HCT116 (cell line): ENCODE measurements around the gene ARHGAP23. TPM values are rescaled to one million over a fixed set of nuclear protein-coding genes. Genes with fewer than 3 reads are reported as not detected.
"Not testable (repeated sequence)": the region's sequence is repeated elsewhere in the genome, so short reads cannot be mapped to it uniquely, and the experiment has no call there.

ENCODE experiments used
- ATAC-seq: fragments of 200-7000 bp; cut with Tn5 transposase; 2 replicates; pipeline ENCODE4 v1.9.1; 2020; ENCODE audit warnings: mild to moderate bottlenecking, moderate library complexity
- BruUV-seq: library from RNA; stranded (reverse); fragments of 400-500 nt; replicated peaks from 2 replicates; lab custom pipeline; 2021; lab: Mats Ljungman, UMichigan
- CTCF ChIA-PET: fragments of 300-600 bp; sonication (Branson Sonifier 250); formaldehyde crosslinking; loops from one replicate; lab custom pipeline; 2021; ENCODE audit warnings: antibody characterized with exemption; lab: Charles Lee
- POLR2A ChIA-PET: fragments of 300-600, 350-600 bp; sonication (Branson Sonifier 250); formaldehyde crosslinking; loops from one replicate; lab custom pipeline; 2021; ENCODE audit warnings: antibody characterized with exemption; lab: Charles Lee
- RAD21 ChIA-PET, 2 experiments: fragments of 300-600 bp; sonication (Branson Sonifier 250); formaldehyde crosslinking; loops; one replicate each; lab custom pipeline; 2023; ENCODE audit warnings: low total read pairs in 2 of 2; ENCODE audit not compliant: uncharacterized antibody in 2 of 2, unreplicated experiment in 2 of 2, low non-redundant PET in 1 of 2; lab: Charles Lee
- DNase-seq: peaks from one replicate; pipeline ENCODE4 v3.0.0-alpha.2; 2010; ENCODE audit warnings: low read depth, low spot score
- H2AFZ ChIP-seq: fragments of 200-600 bp; shearing (Covaris generic), sonication (generic); 2 replicates; pipeline ENCODE4 v1.6.1; 2017; ENCODE audit warnings: low read depth, mixed run types, mixed read lengths, antibody characterized with exemption, low read length; ENCODE audit not compliant: poor library complexity, severe bottlenecking
- H3K27ac ChIP-seq: 2 replicates; pipeline ENCODE4 v1.5.1; 2012; ENCODE audit warnings: low read depth, low read length
- H3K27me3 ChIP-seq: fragments of 200-600 bp; sonication (generic); 2 replicates; pipeline ENCODE4 v1.6.1; 2016; ENCODE audit warnings: mixed run types, low read length, mixed read lengths; ENCODE audit not compliant: insufficient read depth
- H3K36me3 ChIP-seq, 2 experiments: fragments of 200-500 bp in 1 of 2; fragments of 200-600 bp in 1 of 2; sonication (Bioruptor generic) in 1 of 2; sonication (generic) in 1 of 2; 2 replicates each; pipeline versions ENCODE4 v1.5.1 to v1.6.1; 2014 to 2016; ENCODE audit warnings: low read length in 2 of 2, inconsistent platforms in 1 of 2, mixed read lengths in 1 of 2, mixed run types in 1 of 2; ENCODE audit not compliant: insufficient read depth in 2 of 2, control insufficient read depth in 1 of 2
- H3K4me1 ChIP-seq, 2 experiments: fragments of 200-600 bp in 1 of 2; sonication (generic) in 1 of 2; 2 replicates each; pipeline versions ENCODE4 v1.5.1 to v1.6.1; 2012 to 2017; ENCODE audit warnings: low read length in 2 of 2, inconsistent platforms in 1 of 2, mild to moderate bottlenecking in 1 of 2, mixed read lengths in 1 of 2, mixed run types in 1 of 2, moderate library complexity in 1 of 2; ENCODE audit not compliant: insufficient read depth in 2 of 2, control insufficient read depth in 1 of 2
- H3K4me2 ChIP-seq: fragments of 200-600 bp; sonication (generic); 2 replicates; pipeline ENCODE4 v1.6.1; 2017; ENCODE audit warnings: mixed run types, low read length, mixed read lengths
- H3K4me3 ChIP-seq, 2 experiments: fragments of 200-600 bp in 1 of 2; sonication (generic) in 1 of 2; replicated peaks in 1 of 2; 2 replicates each; pipeline ENCODE4 v1.5.1; 2011 to 2016; ENCODE audit warnings: low read length in 2 of 2, control low read depth in 1 of 2, low read depth in 1 of 2, mild to moderate bottlenecking in 1 of 2, mixed read lengths in 1 of 2, mixed run types in 1 of 2
- H3K79me2 ChIP-seq: fragments of 200-600 bp; sonication (generic); 2 replicates; pipeline ENCODE4 v1.6.1; 2017; ENCODE audit warnings: mild to moderate bottlenecking, mixed run types, low read length, moderate library complexity, mixed read lengths; ENCODE audit not compliant: insufficient read depth
- H3K9ac ChIP-seq: fragments of 200-600 bp; sonication (generic); 2 replicates; pipeline ENCODE4 v1.6.1; 2016; ENCODE audit warnings: low read length, mixed read lengths
- H3K9me2 ChIP-seq: fragments of 200-600 bp; sonication (generic), shearing (Covaris generic); 2 replicates; pipeline ENCODE4 v1.6.1; 2017; ENCODE audit warnings: mixed run types, mild to moderate bottlenecking, moderate library complexity; ENCODE audit not compliant: insufficient read depth
- H3K9me3 ChIP-seq, 2 experiments: fragments of 200-500 bp in 1 of 2; fragments of 200-600 bp in 1 of 2; sonication (Bioruptor generic) in 1 of 2; sonication (generic) in 1 of 2; 2 replicates each; pipeline ENCODE4 v1.6.1; 2014 to 2017; ENCODE audit warnings: low read length in 2 of 2, mixed read lengths in 2 of 2, inconsistent platforms in 1 of 2, low read depth in 1 of 2, mild to moderate bottlenecking in 1 of 2, mixed run types in 1 of 2, moderate library complexity in 1 of 2; ENCODE audit not compliant: control insufficient read depth in 1 of 2, insufficient read depth in 1 of 2
- H4K20me1 ChIP-seq: fragments of 200-600 bp; sonication (generic), shearing (Covaris generic); 2 replicates; pipeline ENCODE4 v1.6.1; 2017; ENCODE audit warnings: mixed run types, mild to moderate bottlenecking, moderate library complexity; ENCODE audit not compliant: insufficient read depth
- intact Hi-C: fragments of 100-400 bp; cut with micrococcal nuclease; formaldehyde crosslinking; loops from 2 replicates; pipeline ENCODE4 v1.10.0; 2022
- total RNA-seq: library from RNA; stranded (reverse); gene quantifications from one replicate; pipeline ENCODE4 v1.2.1, GENCODE V29; 2021; ENCODE audit not compliant: unreplicated experiment
- TF ChIP-seq, protein P1 (sequence below): IDR thresholded peaks from 2 replicates; pipeline ENCODE4 v1.6.1; 2012
- TF ChIP-seq, protein P2 (sequence below): IDR thresholded peaks from 2 replicates; pipeline ENCODE4 v1.6.1; 2012
- TF ChIP-seq, protein P3 (sequence below), 3 experiments: fragments of 200-600 bp in 1 of 3; sonication (generic) in 1 of 3; IDR thresholded peaks in 2 of 3; conservative IDR thresholded peaks in 1 of 3; 2 replicates each; pipeline ENCODE4 v1.5.1; 2012 to 2017; ENCODE audit warnings: low read depth in 2 of 3, low read length in 2 of 3, antibody characterized with exemption in 1 of 3, borderline replicate concordance in 1 of 3, control low read depth in 1 of 3, mild to moderate bottlenecking in 1 of 3, mixed read lengths in 1 of 3, mixed run types in 1 of 3, moderate library complexity in 1 of 3; ENCODE audit not compliant: insufficient read depth in 1 of 3

Gene ARHGAP23
- total RNA-seq, 1 experiment from 2014 or later = 41.0 TPM

DNA sequence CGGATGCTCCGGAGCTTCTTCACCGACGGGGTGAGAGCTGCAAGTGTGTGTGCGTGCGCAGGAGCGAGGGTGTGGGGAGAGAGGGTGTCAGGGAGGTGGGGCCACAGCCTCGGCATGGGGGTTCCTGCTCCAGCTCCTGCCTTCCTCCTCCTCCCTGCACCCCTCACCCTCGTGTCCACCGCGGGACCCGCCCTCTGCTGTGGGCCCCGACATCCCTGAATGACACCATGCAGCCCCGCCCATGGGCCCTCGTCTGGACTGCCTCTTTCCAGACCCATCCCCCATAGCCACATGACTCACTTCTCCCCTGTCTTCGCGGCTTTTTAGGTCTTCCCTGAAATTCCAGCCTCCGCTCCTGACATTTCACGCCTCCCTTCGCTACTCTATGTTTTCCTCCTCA lies 41.6 kb downstream of the ARHGAP23 start:
- Histone ChIP-seq H2AFZ (no peak overlapping the region), H3K27ac (no peak overlapping the region), H3K9me3 (no peaks in the 10 kb centered on the region), H3K9me2 (no peaks in the 10 kb centered on the region), H3K27me3 (no peaks in the 10 kb centered on the region), H3K36me3 (peaks cover 0 to 13% of the 10 kb centered on the region in 2 experiments; a peak in 1 of 4 replicates), H3K4me1 (peaks cover 18 to 35% of the 10 kb centered on the region in 2 experiments), H3K9ac (no peak overlapping the region), H3K4me3 (no peak overlapping the region), H3K79me2 (peaks cover 5% of the 10 kb centered on the region; the same call in 1 of the 2 replicates), H3K4me2 (peak overlapping the region; percentile 21), H4K20me1 (no peaks in the 10 kb centered on the region)
- no TSS peak for BruUV-seq
- intact Hi-C loops = no loop called here
- no peak for ATAC-seq
- RAD21 ChIA-PET = no interaction called here
- CTCF ChIA-PET = no interaction called here
- TF ChIP-seq, protein P1, sequence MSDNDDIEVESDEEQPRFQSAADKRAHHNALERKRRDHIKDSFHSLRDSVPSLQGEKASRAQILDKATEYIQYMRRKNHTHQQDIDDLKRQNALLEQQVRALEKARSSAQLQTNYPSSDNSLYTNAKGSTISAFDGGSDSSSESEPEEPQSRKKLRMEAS = peak; percentile 43; the same call in 1 of the 2 replicates
- TF ChIP-seq, protein P2, sequence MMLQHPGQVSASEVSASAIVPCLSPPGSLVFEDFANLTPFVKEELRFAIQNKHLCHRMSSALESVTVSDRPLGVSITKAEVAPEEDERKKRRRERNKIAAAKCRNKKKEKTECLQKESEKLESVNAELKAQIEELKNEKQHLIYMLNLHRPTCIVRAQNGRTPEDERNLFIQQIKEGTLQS = no peak
- no peak for DNase-seq
- POLR2A ChIA-PET = interaction anchor here (0.6 kb wide), 1 partner anchor 913 kb away, joined by 3 read pairs; no protein-coding TSS in a partner anchor

DNA sequence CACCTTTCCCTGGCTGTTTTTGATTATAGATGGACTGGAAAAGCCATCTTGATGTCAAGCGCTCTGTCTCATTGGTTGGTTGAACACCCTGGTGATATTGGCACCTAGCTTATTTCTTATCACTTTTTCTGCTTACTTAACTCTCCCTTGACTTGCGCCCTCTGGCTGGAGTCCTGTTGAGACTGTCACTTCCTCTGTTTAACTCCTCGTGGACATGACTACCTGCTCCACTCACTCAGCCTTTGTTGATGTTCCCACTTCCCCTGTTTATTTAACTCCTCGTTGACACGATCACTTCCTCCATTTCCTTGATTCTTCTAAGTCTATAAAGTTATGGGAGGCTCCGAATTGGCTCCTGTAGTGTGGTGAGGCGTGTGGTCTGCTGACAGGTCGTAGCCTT lies 43.0 kb downstream of the ARHGAP23 start:
- H3K4me1 ChIP-seq = peaks cover 7 to 22% of the 10 kb centered on the region in 2 experiments; a peak in 3 of 4 replicates
- H2AFZ ChIP-seq, H3K79me2 ChIP-seq, DNase-seq, CTCF ChIA-PET, H3K4me3 ChIP-seq, H3K27me3 ChIP-seq, intact Hi-C loops, RAD21 ChIA-PET, BruUV-seq, H3K9ac ChIP-seq, POLR2A ChIA-PET, H3K9me3 ChIP-seq, H4K20me1 ChIP-seq, ATAC-seq, H3K9me2 ChIP-seq, H3K27ac ChIP-seq, H3K4me2 ChIP-seq: not testable (repeated sequence)
- TF ChIP-seq, protein P3, sequence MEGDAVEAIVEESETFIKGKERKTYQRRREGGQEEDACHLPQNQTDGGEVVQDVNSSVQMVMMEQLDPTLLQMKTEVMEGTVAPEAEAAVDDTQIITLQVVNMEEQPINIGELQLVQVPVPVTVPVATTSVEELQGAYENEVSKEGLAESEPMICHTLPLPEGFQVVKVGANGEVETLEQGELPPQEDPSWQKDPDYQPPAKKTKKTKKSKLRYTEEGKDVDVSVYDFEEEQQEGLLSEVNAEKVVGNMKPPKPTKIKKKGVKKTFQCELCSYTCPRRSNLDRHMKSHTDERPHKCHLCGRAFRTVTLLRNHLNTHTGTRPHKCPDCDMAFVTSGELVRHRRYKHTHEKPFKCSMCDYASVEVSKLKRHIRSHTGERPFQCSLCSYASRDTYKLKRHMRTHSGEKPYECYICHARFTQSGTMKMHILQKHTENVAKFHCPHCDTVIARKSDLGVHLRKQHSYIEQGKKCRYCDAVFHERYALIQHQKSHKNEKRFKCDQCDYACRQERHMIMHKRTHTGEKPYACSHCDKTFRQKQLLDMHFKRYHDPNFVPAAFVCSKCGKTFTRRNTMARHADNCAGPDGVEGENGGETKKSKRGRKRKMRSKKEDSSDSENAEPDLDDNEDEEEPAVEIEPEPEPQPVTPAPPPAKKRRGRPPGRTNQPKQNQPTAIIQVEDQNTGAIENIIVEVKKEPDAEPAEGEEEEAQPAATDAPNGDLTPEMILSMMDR (IDR thresholded peaks at IDR 0.05 in 2 of 3, conservative IDR thresholded peaks at IDR 0.05 in 1 of 3; ENCODE audit: borderline replicate concordance in 1 of 3, insufficient read depth in 1 of 3, low read depth in 2 of 3, low read length in 2 of 3) = 0 out of 6 replicates have a peak, but pooled peaks of 1 of the 3 experiments have one; percentile 14
- peaks cover 0 to 13% of the 10 kb centered on the region in 2 experiments; a peak in 1 of 4 replicates for H3K36me3 ChIP-seq

DNA sequence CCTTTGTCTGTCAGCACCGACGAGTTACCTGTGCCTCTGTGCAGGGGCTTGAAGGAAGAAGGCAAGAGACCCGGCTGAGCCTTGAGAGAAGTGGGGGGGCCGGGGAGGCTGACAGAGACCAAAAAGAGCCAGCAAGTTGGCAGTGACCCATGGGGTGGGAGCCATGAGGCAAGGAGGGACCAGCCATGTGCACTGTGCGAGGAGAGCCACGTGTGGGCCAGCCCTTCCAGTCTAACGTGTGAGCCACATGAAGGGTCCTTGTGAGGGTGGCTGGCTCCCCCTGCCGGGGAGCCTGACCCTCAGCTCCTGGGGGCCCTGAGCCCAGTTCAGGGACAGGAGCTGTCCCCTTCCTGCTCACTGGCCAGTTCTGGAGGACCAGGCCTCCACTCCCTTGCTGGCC lies 46.4 kb downstream of the ARHGAP23 start:
- RAD21 ChIA-PET, H3K27me3 ChIP-seq, H3K4me2 ChIP-seq, H3K4me3 ChIP-seq, H3K79me2 ChIP-seq, H2AFZ ChIP-seq, H4K20me1 ChIP-seq, intact Hi-C loops, BruUV-seq, H3K9ac ChIP-seq, H3K9me3 ChIP-seq, DNase-seq, POLR2A ChIA-PET, H3K36me3 ChIP-seq, H3K27ac ChIP-seq, CTCF ChIA-PET, ATAC-seq, H3K9me2 ChIP-seq: not testable (repeated sequence)
- peaks cover 6 to 20% of the 10 kb centered on the region in 2 experiments; a peak in 3 of 4 replicates for H3K4me1 ChIP-seq
